GM12801 (cell line): ENCODE results near the gene SSX4.
"Not testable (repeated sequence)": the region's sequence is repeated elsewhere in the genome, so short reads cannot be mapped to it uniquely, and the experiment has no call there.

ENCODE experiments used
- TF ChIP-seq, protein P1 (sequence below): IDR thresholded peaks from one replicate; pipeline ENCODE4 v1.5.1; 2011; ENCODE audit warnings: control low read depth; ENCODE audit not compliant: insufficient read length; ENCODE audit errors: extremely low read depth

The SSX4 gene, protein sequence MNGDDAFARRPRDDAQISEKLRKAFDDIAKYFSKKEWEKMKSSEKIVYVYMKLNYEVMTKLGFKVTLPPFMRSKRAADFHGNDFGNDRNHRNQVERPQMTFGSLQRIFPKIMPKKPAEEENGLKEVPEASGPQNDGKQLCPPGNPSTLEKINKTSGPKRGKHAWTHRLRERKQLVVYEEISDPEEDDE

DNA sequence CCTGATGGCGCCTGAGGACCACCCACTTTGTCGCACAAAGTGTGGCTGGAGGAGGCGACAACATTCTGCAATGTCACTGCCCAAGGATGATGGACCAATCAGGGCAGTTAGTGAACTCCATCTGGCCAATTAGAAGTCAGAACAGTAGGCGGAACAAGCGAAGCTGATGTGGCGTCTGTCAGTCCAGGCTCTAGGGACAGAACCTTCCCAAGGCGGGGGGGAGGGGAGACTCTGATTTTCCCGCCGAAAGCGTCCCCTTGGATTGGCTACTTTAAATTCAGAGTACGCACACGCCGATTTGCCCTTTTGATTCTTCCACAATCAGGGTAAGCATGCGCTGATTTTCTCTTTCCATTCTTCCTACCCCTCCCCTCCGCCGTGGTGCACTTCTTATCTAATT lies at the start of gene SSX4:
Gene SSX4 (plus strand): TSS at position 301 of the 400 bp plus-strand sequence. CDS start 515 bp downstream, outside the sequence.
- TF ChIP-seq, protein P1, sequence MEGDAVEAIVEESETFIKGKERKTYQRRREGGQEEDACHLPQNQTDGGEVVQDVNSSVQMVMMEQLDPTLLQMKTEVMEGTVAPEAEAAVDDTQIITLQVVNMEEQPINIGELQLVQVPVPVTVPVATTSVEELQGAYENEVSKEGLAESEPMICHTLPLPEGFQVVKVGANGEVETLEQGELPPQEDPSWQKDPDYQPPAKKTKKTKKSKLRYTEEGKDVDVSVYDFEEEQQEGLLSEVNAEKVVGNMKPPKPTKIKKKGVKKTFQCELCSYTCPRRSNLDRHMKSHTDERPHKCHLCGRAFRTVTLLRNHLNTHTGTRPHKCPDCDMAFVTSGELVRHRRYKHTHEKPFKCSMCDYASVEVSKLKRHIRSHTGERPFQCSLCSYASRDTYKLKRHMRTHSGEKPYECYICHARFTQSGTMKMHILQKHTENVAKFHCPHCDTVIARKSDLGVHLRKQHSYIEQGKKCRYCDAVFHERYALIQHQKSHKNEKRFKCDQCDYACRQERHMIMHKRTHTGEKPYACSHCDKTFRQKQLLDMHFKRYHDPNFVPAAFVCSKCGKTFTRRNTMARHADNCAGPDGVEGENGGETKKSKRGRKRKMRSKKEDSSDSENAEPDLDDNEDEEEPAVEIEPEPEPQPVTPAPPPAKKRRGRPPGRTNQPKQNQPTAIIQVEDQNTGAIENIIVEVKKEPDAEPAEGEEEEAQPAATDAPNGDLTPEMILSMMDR: not testable (repeated sequence)

DNA sequence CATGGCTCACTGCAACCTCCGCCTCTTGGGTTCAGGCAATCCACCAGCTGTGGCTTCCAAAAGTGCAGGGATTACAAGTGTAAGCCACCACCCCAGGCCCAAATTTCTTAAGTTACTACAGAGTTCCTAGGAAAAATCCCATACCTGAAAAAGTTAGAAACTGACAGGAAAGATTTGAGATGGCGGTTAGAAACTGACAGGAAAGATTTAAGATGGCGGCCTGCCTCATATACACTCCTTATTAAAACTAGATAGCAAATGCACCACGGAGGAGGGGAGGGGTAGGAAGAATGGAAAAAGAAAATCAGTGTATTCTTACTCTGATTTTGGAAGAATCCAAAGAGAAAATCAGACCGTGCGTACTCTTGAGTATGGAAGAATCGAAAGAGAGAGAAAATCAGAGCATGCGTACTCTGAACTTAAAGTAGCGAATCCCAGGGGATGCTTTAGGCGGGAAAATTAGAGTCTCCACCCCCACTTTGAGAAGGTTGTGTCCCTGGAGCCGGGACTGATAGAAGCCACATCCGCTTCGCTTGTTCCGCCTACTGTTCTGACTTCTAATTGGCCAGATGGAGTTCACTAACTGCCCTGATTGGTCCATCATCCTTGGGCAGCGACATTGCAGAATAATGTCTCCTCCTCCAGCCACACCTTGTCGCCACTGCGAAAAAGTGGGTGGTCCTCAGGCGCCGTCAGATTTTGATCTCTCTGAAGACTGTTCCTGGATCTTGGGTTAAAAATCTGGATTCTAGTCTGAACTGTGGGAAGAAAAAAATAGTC lies 26.8 kb upstream of the SSX4 start, which contains the start of gene SSX3:
Gene SSX3 (minus strand): TSS at position 389 of the 780 bp plus-strand sequence. CDS start 1,454 bp downstream, outside the sequence.
- TF ChIP-seq, protein P1: not testable (repeated sequence)

DNA sequence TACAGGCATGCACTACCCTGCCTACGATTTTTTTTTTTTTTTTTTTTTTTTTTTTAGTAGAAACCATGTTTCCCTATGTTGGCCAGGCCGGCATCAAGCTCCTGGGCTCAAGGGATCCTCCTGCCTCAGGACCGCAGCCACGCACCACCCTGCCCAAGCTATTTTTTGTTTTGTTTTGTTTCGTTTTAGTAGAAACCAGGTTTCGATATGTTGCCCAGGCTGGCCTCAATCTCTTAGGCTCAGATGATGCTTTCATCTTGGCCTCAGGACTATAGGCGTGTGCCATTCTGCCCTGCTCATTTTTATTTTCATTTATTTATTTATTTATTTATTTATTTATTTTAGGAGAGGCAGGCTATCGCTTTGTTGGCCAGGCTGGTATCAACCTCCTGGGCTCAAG lies 25.7 kb upstream of the SSX4 start:
- TF ChIP-seq, protein P1: no peak

DNA sequence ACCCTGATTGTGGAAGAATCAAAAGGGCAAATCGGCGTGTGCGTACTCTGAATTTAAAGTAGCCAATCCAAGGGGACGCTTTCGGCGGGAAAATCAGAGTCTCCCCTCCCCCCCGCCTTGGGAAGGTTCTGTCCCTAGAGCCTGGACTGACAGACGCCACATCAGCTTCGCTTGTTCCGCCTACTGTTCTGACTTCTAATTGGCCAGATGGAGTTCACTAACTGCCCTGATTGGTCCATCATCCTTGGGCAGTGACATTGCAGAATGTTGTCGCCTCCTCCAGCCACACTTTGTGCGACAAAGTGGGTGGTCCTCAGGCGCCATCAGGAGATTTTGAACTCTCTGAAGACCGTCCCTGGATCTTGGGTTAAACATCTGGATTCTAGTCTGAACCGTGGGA lies 28.5 kb downstream of the SSX4 start, which contains the start of gene SSX4B:
Gene SSX4B (minus strand): TSS at position 101 of the 400 bp plus-strand sequence. CDS start 588 bp downstream, outside the sequence.
- TF ChIP-seq, protein P1: not testable (repeated sequence)
